PC-3 (cell line): ENCODE measurements around the gene KBTBD12. TPM values are rescaled to one million over a fixed set of nuclear protein-coding genes. Genes with fewer than 3 reads are reported as not detected.

Source experiments
- ATAC-seq: fragments of 200-7000 bp; cut with Tn5 transposase; 2 replicates; pipeline ENCODE4 v1.9.1; 2020; ENCODE audit warnings: mild to moderate bottlenecking, moderate library complexity
- BruUV-seq: library from RNA; stranded (reverse); fragments of 400-500 nt; replicated peaks from 2 replicates; lab custom pipeline; 2021; lab: Mats Ljungman, UMichigan
- CTCF ChIA-PET: fragments of 300-600 bp; sonication (Branson Sonifier 250); formaldehyde crosslinking; loops from one replicate; lab custom pipeline; 2022; ENCODE audit warnings: antibody characterized with exemption; lab: Charles Lee
- POLR2A ChIA-PET: fragments of 300-600 bp; sonication (Branson Sonifier 250); formaldehyde crosslinking; loops from one replicate; lab custom pipeline; 2022; ENCODE audit warnings: antibody characterized with exemption; ENCODE audit not compliant: unreplicated experiment; lab: Charles Lee
- DNase-seq: peaks from one replicate; pipeline ENCODE4 v3.0.0-alpha.2; 2015
- H2AFZ ChIP-seq: fragments of 300-600 bp; sonication (generic); 2 replicates; pipeline ENCODE4 v1.6.0; 2016; ENCODE audit warnings: antibody characterized with exemption, low read length
- H3F3A ChIP-seq: fragments of 300-600 bp; sonication (generic); one replicate; pipeline ENCODE4 v1.6.0; 2017; ENCODE audit warnings: antibody characterized with exemption, low read length, control low read depth, mild to moderate bottlenecking; ENCODE audit not compliant: unreplicated experiment
- H3K27ac ChIP-seq: fragments of 300-600 bp; sonication (generic); 2 replicates; pipeline ENCODE4 v1.5.1; 2016; ENCODE audit warnings: mild to moderate bottlenecking, low read length
- H3K27me3 ChIP-seq: fragments of 300-600 bp; sonication (generic); 2 replicates; pipeline ENCODE4 v1.6.1; 2016; ENCODE audit warnings: low read length, mixed read lengths
- H3K36me3 ChIP-seq: fragments of 300-600 bp; sonication (generic); 2 replicates; pipeline ENCODE4 v1.6.1; 2016; ENCODE audit warnings: low read depth, mixed run types, low read length, mixed read lengths
- H3K4me1 ChIP-seq: fragments of 300-600 bp; sonication (generic); 2 replicates; pipeline ENCODE4 v1.5.1; 2016; ENCODE audit warnings: low read length; ENCODE audit not compliant: insufficient read depth
- H3K4me2 ChIP-seq: fragments of 300-600 bp; sonication (generic); 2 replicates; pipeline ENCODE4 v1.6.0; 2016; ENCODE audit warnings: low read length
- H3K4me3 ChIP-seq: fragments of 300-600 bp; sonication (generic); 2 replicates; pipeline ENCODE4 v1.5.1; 2016; ENCODE audit warnings: mild to moderate bottlenecking, low read length, mixed read lengths
- H3K79me2 ChIP-seq: fragments of 300-600 bp; sonication (generic); 2 replicates; pipeline ENCODE4 v1.6.1; 2017; ENCODE audit warnings: low read length, mixed read lengths
- H3K9ac ChIP-seq: fragments of 300-600 bp; sonication (generic); 2 replicates; pipeline ENCODE4 v1.6.0; 2016; ENCODE audit warnings: mild to moderate bottlenecking, low read length
- H3K9me2 ChIP-seq: fragments of 300-600 bp; sonication (generic); replicated peaks from 2 replicates; pipeline ENCODE4 v1.6.1; 2016; ENCODE audit warnings: mixed run types, low read length, mixed read lengths
- H3K9me3 ChIP-seq: fragments of 300-600 bp; sonication (generic); 2 replicates; pipeline ENCODE4 v1.6.1; 2016; ENCODE audit warnings: low read length, mixed read lengths
- H4K20me1 ChIP-seq: fragments of 300-600 bp; sonication (generic); 2 replicates; pipeline ENCODE4 v1.6.1; 2016; ENCODE audit warnings: low read length, mixed read lengths
- EZH2 ChIP-seq: fragments of 300-600 bp; sonication (generic); IDR thresholded peaks from one replicate; pipeline ENCODE4 v1.6.1; 2017; ENCODE audit warnings: antibody characterized with exemption, mild to moderate bottlenecking, low read length; ENCODE audit not compliant: unreplicated experiment
- EZH2phosphoT487 ChIP-seq: fragments of 300-600 bp; sonication (generic); IDR thresholded peaks from 2 replicates; pipeline ENCODE4 v1.6.1; 2018; ENCODE audit warnings: mild to moderate bottlenecking, antibody characterized with exemption, low read length, borderline replicate concordance
- intact Hi-C: fragments of 100-400 bp; cut with micrococcal nuclease; formaldehyde crosslinking; loops from 2 replicates; pipeline ENCODE4 v1.9.0; 2023
- total RNA-seq: library from RNA; depleted of rRNA; stranded (reverse); fragments of >200 nt; gene quantifications from 2 replicates; pipeline ENCODE4 v1.2.3, GENCODE V29; 2014
- TF ChIP-seq, protein P1 (sequence below): fragments of 300-600 bp; sonication (generic); conservative IDR thresholded peaks from 2 replicates; pipeline ENCODE4 v1.5.1; 2017; ENCODE audit warnings: antibody characterized with exemption, low read depth, mild to moderate bottlenecking, low read length

Gene KBTBD12
- total RNA-seq, 1 experiment from 2014 or later = not detected

DNA sequence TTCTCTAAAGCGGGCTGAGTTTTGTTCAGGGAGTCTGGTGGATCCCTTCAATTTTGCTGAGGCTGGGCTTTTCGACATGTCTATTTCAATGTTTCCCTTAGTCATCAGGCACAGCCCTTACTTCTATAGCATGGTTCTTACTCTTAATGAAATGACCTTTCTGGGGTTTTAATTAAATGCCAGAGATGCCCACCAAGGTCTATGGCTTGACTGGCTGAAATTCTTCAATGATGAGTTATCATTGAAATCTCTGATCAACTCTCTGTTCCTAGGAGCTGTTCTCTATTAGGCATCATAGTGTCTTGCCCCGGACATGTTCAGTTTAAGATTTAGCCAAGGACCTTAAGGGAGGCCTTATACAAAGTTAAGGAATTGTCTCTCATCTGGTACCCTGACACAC lies 33.4 kb upstream of the KBTBD12 start:
- intact Hi-C loops = no loop called here
- Histone ChIP-seq H3K4me1 (no peaks in the 10 kb centered on the region), H3K27me3 (no peaks in the 10 kb centered on the region), H3K9me3 (no peaks in the 10 kb centered on the region), H3K36me3 (no peaks in the 10 kb centered on the region), H3F3A (no peaks in the 10 kb centered on the region), H3K4me3 (no peak overlapping the region), H4K20me1 (no peaks in the 10 kb centered on the region), H3K27ac (no peak overlapping the region), H3K79me2 (no peaks in the 10 kb centered on the region), H3K9ac (no peak overlapping the region), H2AFZ (no peak overlapping the region), H3K9me2 (no peaks in the 10 kb centered on the region), H3K4me2 (no peak overlapping the region)
- DNase-seq (no peak), ATAC-seq (no peak)
- no TSS peak for BruUV-seq
- no peak for TF ChIP-seq EZH2
- TF ChIP-seq, protein P1, sequence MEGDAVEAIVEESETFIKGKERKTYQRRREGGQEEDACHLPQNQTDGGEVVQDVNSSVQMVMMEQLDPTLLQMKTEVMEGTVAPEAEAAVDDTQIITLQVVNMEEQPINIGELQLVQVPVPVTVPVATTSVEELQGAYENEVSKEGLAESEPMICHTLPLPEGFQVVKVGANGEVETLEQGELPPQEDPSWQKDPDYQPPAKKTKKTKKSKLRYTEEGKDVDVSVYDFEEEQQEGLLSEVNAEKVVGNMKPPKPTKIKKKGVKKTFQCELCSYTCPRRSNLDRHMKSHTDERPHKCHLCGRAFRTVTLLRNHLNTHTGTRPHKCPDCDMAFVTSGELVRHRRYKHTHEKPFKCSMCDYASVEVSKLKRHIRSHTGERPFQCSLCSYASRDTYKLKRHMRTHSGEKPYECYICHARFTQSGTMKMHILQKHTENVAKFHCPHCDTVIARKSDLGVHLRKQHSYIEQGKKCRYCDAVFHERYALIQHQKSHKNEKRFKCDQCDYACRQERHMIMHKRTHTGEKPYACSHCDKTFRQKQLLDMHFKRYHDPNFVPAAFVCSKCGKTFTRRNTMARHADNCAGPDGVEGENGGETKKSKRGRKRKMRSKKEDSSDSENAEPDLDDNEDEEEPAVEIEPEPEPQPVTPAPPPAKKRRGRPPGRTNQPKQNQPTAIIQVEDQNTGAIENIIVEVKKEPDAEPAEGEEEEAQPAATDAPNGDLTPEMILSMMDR = no peak
- ChIA-PET POLR2A (no interaction called here), CTCF (no interaction called here)

- Histone ChIP-seq H3K4me3 (no peak overlapping the region), H3K4me1 (no peaks in the 10 kb centered on the region), H4K20me1 (no peaks in the 10 kb centered on the region), H3K9me3 (no peaks in the 10 kb centered on the region), H3K9ac (no peak overlapping the region), H3K27ac (no peak overlapping the region), H3F3A (no peaks in the 10 kb centered on the region), H3K27me3 (no peaks in the 10 kb centered on the region), H2AFZ (no peak overlapping the region), H3K79me2 (no peaks in the 10 kb centered on the region), H3K36me3 (no peaks in the 10 kb centered on the region), H3K4me2 (no peak overlapping the region), H3K9me2 (no peaks in the 10 kb centered on the region)
- no TSS peak for BruUV-seq
- intact Hi-C loops = no loop called here
- TF ChIP-seq EZH2phosphoT487 = no peak
- no peak for TF ChIP-seq EZH2
- TF ChIP-seq, protein P1 = no peak
- DNase-seq (no peak), ATAC-seq (no peak)
- POLR2A ChIA-PET = no interaction called here
- CTCF ChIA-PET = no interaction called here
Observed at GRCh38 chr3:127884041-127884440, 31.0 kb upstream of the KBTBD12 start.

GRCh38 chr3:127886231-127886955 lies 28.6 kb upstream of the KBTBD12 start:
- ATAC-seq = no peak
- Histone ChIP-seq H3K9ac (no peak overlapping the region), H3K27me3 (no peaks in the 10 kb centered on the region), H3K79me2 (no peaks in the 10 kb centered on the region), H3K27ac (no peak overlapping the region), H3K36me3 (no peaks in the 10 kb centered on the region; the same call in 1 of the 2 replicates), H3K9me2 (no peaks in the 10 kb centered on the region), H3K4me1 (no peaks in the 10 kb centered on the region), H4K20me1 (no peaks in the 10 kb centered on the region), H3K4me3 (no peak overlapping the region), H3K9me3 (no peaks in the 10 kb centered on the region; the same call in 1 of the 2 replicates), H2AFZ (no peak overlapping the region), H3F3A (no peaks in the 10 kb centered on the region), H3K4me2 (no peak overlapping the region)
- ChIA-PET POLR2A (no interaction called here), CTCF (no interaction called here)
- DNase-seq = no peak
- no TSS peak for BruUV-seq
- TF ChIP-seq, protein P1 = no peak
- no peak for TF ChIP-seq EZH2
- no peak for TF ChIP-seq EZH2phosphoT487
- intact Hi-C loops = no loop called here
